ENCODE measurements around the gene REPIN1. TPM values are rescaled to one million over a fixed set of nuclear protein-coding genes. Genes with fewer than 3 reads are reported as not detected.

Gene REPIN1
- polyA plus RNA-seq, 2 of the 4 experiments (the other 2 are of a cell fraction) = 48.1 to 101 TPM

- ChIA-PET CTCF (no interaction called here), POLR2A (no interaction called here)
- TF ChIP-seq EP300 (IDR thresholded peaks at IDR 0.05) (no peak), HOXA7 (CRISPR knock-in tag; IDR thresholded peaks at IDR 0.05) (no peak), KDM1A (IDR thresholded peaks at IDR 0.05; ENCODE audit: low read depth) (no peak), RARB (CRISPR knock-in tag; IDR thresholded peaks at IDR 0.05) (no peak), JUN (IDR thresholded peaks at IDR 0.05) (no peak), ESRRA (IDR thresholded peaks at IDR 0.05; ENCODE audit: borderline replicate concordance, low read length) (no peak), HOXB5 (CRISPR knock-in tag; IDR thresholded peaks at IDR 0.05) (no peak), HEYL (CRISPR knock-in tag; IDR thresholded peaks at IDR 0.05) (no peak), CBX8 (IDR thresholded peaks at IDR 0.05) (no peak), FOSL2 (IDR thresholded peaks at IDR 0.05) (no peak), FOSL2 (CRISPR knock-in tag; IDR thresholded peaks at IDR 0.05) (no peak), NPAS2 (CRISPR knock-in tag; IDR thresholded peaks at IDR 0.05; ENCODE audit: borderline replicate concordance) (no peak), KDM5A (IDR thresholded peaks at IDR 0.05) (no peak), SREBF2 (IDR thresholded peaks at IDR 0.05) (no peak), JUNB (IDR thresholded peaks at IDR 0.05) (no peak), GATA3 (IDR thresholded peaks at IDR 0.05; ENCODE audit: borderline replicate concordance) (no peak)
- TF ChIP-seq, protein P1, sequence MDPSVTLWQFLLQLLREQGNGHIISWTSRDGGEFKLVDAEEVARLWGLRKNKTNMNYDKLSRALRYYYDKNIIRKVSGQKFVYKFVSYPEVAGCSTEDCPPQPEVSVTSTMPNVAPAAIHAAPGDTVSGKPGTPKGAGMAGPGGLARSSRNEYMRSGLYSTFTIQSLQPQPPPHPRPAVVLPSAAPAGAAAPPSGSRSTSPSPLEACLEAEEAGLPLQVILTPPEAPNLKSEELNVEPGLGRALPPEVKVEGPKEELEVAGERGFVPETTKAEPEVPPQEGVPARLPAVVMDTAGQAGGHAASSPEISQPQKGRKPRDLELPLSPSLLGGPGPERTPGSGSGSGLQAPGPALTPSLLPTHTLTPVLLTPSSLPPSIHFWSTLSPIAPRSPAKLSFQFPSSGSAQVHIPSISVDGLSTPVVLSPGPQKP (IDR thresholded peaks at IDR 0.05; ENCODE audit: low read depth, low read length) = no peak
- Histone ChIP-seq H3K4me3 (no peak overlapping the region), H3K9me3 (no peaks in the 10 kb centered on the region), H3K4me1 (peaks cover 26% of the 10 kb centered on the region), H3K4me2 (no peak overlapping the region), H3K27ac (no peak overlapping the region)
- no peak for ATAC-seq
- FAIRE-seq = no peak
- no peak for DNase-seq (ENCODE audit: low read depth in 1 of 2, low spot score in 1 of 2)
- 90% methylated on average over 1 of the region's 1 CpG for WGBS (ENCODE audit: missing lambda C conversion rate)
Observed at GRCh38 chr7:150381785-150382122, 13.1 kb downstream of the REPIN1 start.

- no peak for FAIRE-seq
- POLR2A ChIA-PET = no interaction called here
Observed at GRCh38 chr7:150382123-150382843, 13.7 kb downstream of the REPIN1 start.

DNA sequence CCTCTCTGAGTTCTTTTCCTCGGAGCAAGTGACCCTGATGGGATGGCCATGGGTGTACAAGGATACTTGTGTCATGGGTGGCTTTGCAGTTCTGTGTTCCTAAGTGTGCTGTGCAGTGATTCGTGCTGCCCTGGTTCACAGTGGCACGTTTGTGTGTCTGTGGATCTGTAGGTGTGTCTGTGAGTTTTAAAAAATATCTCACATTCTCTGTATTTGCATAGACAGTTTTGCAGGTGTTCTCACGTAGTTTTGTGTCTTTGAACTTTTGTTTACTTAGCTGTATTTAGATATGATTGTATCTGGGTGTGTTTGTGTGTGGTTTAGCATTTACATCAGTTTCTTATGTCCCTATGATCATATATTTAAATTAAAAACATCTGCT lies 14.2 kb downstream of the REPIN1 start:
- no peak overlapping the region for H3K27ac ChIP-seq
- FAIRE-seq (no peak), ATAC-seq (no peak), DNase-seq (ENCODE audit: low read depth in 1 of 2, low spot score in 1 of 2) (no peak)
- 69% methylated on average over 4 of the region's 4 CpGs for WGBS (ENCODE audit: missing lambda C conversion rate)
- CTCF ChIA-PET = interaction anchor here (1.5 kb wide), 1 partner anchor 14 kb away, joined by 3 read pairs; no protein-coding TSS in a partner anchor
- peaks cover 15% of the 10 kb centered on the region for H3K4me1 ChIP-seq
- no peaks in the 10 kb centered on the region for H3K9me3 ChIP-seq
- no peak overlapping the region for H3K4me2 ChIP-seq
- POLR2A ChIA-PET = no interaction called here
- TF ChIP-seq HOXB13 (CRISPR knock-in tag; IDR thresholded peaks at IDR 0.05; ENCODE audit: low read depth) (no peak), ZC3H11A (IDR thresholded peaks at IDR 0.05) (no peak), GATA3 (IDR thresholded peaks at IDR 0.05; ENCODE audit: borderline replicate concordance) (no peak), RFX5 (IDR thresholded peaks at IDR 0.05) (no peak), ESRRA (IDR thresholded peaks at IDR 0.05; ENCODE audit: borderline replicate concordance, low read length) (no peak), RNF2 (IDR thresholded peaks at IDR 0.05; ENCODE audit: borderline replicate concordance, low read depth) (no peak), RCOR1 (IDR thresholded peaks at IDR 0.05; ENCODE audit: low read depth, low read length) (no peak), RAD21 (conservative IDR thresholded peaks at IDR 0.05 in 1 of 2, IDR thresholded peaks at IDR 0.05 in 1 of 2) (no peak), POLR2A (IDR thresholded peaks at IDR 0.05; ENCODE audit: low read length) (no peak), TFCP2L1 (CRISPR knock-in tag; IDR thresholded peaks at IDR 0.05) (no peak), MAFK (IDR thresholded peaks at IDR 0.05; ENCODE audit: partially characterized antibody) (no peak), POLR2AphosphoS2 (conservative IDR thresholded peaks at IDR 0.05; ENCODE audit: low read length) (no peak)
- TF ChIP-seq, protein P2, sequence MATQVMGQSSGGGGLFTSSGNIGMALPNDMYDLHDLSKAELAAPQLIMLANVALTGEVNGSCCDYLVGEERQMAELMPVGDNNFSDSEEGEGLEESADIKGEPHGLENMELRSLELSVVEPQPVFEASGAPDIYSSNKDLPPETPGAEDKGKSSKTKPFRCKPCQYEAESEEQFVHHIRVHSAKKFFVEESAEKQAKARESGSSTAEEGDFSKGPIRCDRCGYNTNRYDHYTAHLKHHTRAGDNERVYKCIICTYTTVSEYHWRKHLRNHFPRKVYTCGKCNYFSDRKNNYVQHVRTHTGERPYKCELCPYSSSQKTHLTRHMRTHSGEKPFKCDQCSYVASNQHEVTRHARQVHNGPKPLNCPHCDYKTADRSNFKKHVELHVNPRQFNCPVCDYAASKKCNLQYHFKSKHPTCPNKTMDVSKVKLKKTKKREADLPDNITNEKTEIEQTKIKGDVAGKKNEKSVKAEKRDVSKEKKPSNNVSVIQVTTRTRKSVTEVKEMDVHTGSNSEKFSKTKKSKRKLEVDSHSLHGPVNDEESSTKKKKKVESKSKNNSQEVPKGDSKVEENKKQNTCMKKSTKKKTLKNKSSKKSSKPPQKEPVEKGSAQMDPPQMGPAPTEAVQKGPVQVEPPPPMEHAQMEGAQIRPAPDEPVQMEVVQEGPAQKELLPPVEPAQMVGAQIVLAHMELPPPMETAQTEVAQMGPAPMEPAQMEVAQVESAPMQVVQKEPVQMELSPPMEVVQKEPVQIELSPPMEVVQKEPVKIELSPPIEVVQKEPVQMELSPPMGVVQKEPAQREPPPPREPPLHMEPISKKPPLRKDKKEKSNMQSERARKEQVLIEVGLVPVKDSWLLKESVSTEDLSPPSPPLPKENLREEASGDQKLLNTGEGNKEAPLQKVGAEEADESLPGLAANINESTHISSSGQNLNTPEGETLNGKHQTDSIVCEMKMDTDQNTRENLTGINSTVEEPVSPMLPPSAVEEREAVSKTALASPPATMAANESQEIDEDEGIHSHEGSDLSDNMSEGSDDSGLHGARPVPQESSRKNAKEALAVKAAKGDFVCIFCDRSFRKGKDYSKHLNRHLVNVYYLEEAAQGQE (IDR thresholded peaks at IDR 0.05) = no peak
- no peak overlapping the region for H3K4me3 ChIP-seq

More at GRCh38 chr7:150382123-150382843, 13.7 kb downstream of the REPIN1 start:
- no peak overlapping the region for H3K4me2 ChIP-seq
- CTCF ChIA-PET = interaction anchor here (1.5 kb wide), 1 partner anchor 14 kb away, joined by 3 read pairs; no protein-coding TSS in a partner anchor
- ATAC-seq (no peak), DNase-seq (ENCODE audit: low read depth in 1 of 2, low spot score in 1 of 2) (no peak)
- no peaks in the 10 kb centered on the region for H3K9me3 ChIP-seq
- TF ChIP-seq POLR2A (IDR thresholded peaks at IDR 0.05; ENCODE audit: low read length) (no peak), JUN (IDR thresholded peaks at IDR 0.05) (no peak), MYC (IDR thresholded peaks at IDR 0.05; ENCODE audit: borderline replicate concordance, low read length) (no peak), ZNF302 (CRISPR knock-in tag; IDR thresholded peaks at IDR 0.05) (no peak)
- TF ChIP-seq, protein P3, sequence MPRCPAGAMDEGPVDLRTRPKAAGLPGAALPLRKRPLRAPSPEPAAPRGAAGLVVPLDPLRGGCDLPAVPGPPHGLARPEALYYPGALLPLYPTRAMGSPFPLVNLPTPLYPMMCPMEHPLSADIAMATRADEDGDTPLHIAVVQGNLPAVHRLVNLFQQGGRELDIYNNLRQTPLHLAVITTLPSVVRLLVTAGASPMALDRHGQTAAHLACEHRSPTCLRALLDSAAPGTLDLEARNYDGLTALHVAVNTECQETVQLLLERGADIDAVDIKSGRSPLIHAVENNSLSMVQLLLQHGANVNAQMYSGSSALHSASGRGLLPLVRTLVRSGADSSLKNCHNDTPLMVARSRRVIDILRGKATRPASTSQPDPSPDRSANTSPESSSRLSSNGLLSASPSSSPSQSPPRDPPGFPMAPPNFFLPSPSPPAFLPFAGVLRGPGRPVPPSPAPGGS (IDR thresholded peaks at IDR 0.05) = no peak
- H3K4me3 ChIP-seq = no peak overlapping the region
- H3K27ac ChIP-seq = no peak overlapping the region
- H3K4me1 ChIP-seq = peaks cover 21% of the 10 kb centered on the region
- WGBS (ENCODE audit: missing lambda C conversion rate) = 94% methylated on average over 19 of the region's 20 CpGs

Data from A549 (cell line).